Thymus (tissue), 11 donors: ENCODE data around the gene EHMT2. TPM values are rescaled to one million over a fixed set of nuclear protein-coding genes. Genes with fewer than 3 reads are reported as not detected.

Source experiments
- DNase-seq, 9 donors: peaks; one replicate each; pipeline ENCODE4 v3.0.0-alpha.2; 2013; ENCODE audit warnings: low spot score in 9 of 9, low read depth in 6 of 9, missing footprints in 1 of 9
- H3K27ac ChIP-seq, 2 donors: one replicate each; pipeline ENCODE4 v1.5.1; 2013; ENCODE audit warnings: control low read depth in 1 of 2, low read depth in 1 of 2, low read length in 1 of 2, mild to moderate bottlenecking in 1 of 2, moderate library complexity in 1 of 2
- H3K27me3 ChIP-seq, 2 donors: one replicate each; pipeline ENCODE4 v1.5.1; 2013; ENCODE audit warnings: low read length in 1 of 2; ENCODE audit not compliant: control insufficient read depth in 2 of 2, insufficient read depth in 1 of 2
- H3K36me3 ChIP-seq, 2 donors: one replicate each; pipeline ENCODE4 v1.5.1; 2013; ENCODE audit warnings: low read length in 1 of 2, mild to moderate bottlenecking in 1 of 2, moderate library complexity in 1 of 2; ENCODE audit not compliant: control insufficient read depth in 2 of 2, insufficient read depth in 2 of 2
- H3K4me1 ChIP-seq, 2 donors: one replicate each; pipeline ENCODE4 v1.5.1; 2013; ENCODE audit warnings: low read length in 2 of 2; ENCODE audit not compliant: control insufficient read depth in 2 of 2, insufficient read depth in 2 of 2
- H3K4me3 ChIP-seq, 2 donors: one replicate each; pipeline ENCODE4 v1.5.1; 2013; ENCODE audit warnings: low read length in 2 of 2, control low read depth in 1 of 2, mild to moderate bottlenecking in 1 of 2
- H3K9me3 ChIP-seq, 2 donors: one replicate each; pipeline ENCODE4 v1.5.1; 2013; ENCODE audit warnings: low read length in 1 of 2, mild to moderate bottlenecking in 1 of 2; ENCODE audit not compliant: control insufficient read depth in 2 of 2, insufficient read depth in 1 of 2
- WGBS: extraction: QIAGEN DNeasy Blood & Tissue Kit; methylation state at CpG from one replicate; pipeline ENCODE4 v1.1.7; 2013; 5-methylcytosine and 5-hydroxymethylcytosine counted together
- polyA plus RNA-seq: library from polyadenylated mRNA; stranded (reverse); fragments of 200-250 nt; gene quantifications from one replicate; pipeline ENCODE4 v1.2.3, GENCODE V29; 2013
- total RNA-seq: library from RNA; stranded (reverse); fragments of 120-200 nt; gene quantifications from one replicate; pipeline ENCODE4 v1.2.4, GENCODE V29; 2013
- donor health status: healthy.

Gene EHMT2
- total and polyA plus RNA-seq, 2 donors: 35.0 to 60.1 TPM

DNA sequence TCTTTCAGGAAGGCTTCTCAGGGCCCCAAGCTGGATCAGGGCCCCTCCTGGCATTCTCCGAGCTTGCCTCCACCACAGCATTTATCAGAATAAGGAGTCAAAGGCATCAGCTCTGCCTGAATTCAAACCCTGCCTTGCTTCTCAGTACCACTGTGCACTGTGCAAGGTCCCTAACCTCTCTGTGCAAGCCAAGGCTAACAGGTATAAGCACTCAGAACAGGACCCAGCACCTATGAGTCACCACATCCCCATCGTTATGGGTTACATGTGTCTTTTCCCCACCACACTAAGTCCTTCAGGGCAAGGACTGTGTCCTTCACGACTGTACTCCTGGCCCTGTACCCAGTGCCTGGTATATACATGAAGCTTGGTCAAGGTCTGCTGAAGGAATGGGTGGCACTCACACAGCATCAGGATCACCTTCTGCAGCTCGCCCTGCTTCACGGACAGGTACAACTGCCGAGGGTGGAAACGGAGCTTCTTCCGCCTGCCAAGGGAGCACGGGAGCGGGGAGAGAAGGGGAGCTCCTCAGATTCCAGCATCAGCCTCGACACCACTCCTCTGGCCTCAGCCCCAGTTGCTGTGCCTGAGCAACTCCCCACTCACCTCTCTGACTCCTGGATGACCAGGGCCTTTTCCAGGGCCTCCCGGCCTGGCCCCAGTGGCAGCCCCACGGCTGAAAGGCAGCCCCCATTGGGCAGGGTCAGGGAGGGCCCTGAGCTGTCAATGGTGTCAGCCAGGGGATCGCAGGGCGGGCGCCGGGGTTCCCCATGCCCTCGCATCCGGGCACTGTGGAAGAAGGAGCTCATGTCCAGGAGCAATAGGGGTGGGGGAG lies 10.1 kb downstream of the EHMT2 start:
- H3K27me3 ChIP-seq: no peaks in the 10 kb centered on the region
- H3K4me3 ChIP-seq: no peak overlapping the region
- H3K27ac ChIP-seq: no peak overlapping the region
- no peak for DNase-seq
- H3K9me3 ChIP-seq: peaks cover 0 to 1% of the 10 kb centered on the region in 2 donors
- WGBS: 98% methylated on average over 19 of the region's 19 CpGs
- no peaks in the 10 kb centered on the region for H3K4me1 ChIP-seq
- H3K36me3 ChIP-seq: peaks cover 79 to 91% of the 10 kb centered on the region in 2 donors

DNA sequence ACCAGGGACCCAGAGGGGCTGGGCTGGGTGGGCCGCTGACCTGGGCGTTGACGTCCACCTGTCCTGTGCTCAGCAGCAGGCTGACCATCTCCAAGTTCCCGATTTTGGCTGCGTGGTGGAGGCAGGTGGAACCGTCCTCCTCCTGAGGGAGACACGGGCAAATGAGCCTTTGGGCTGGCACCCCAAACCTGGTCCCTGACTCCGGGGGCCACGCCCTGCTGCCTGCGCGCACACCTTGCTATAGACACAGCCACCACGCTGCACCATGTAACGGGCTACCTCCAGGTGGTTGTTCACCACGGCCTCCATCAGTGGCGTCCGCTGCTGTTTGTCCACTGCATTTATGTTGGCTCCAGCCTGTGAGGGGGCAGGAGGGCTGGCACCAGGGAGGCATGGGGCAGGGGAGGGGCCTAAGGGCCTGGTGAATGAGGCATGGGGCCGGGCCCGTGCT lies 10.9 kb downstream of the EHMT2 start:
- Histone ChIP-seq H3K27ac (no peak overlapping the region), H3K9me3 (peaks cover 0 to 1% of the 10 kb centered on the region in 2 donors), H3K27me3 (no peaks in the 10 kb centered on the region), H3K4me1 (no peaks in the 10 kb centered on the region), H3K4me3 (no peak overlapping the region), H3K36me3 (peaks cover 77 to 93% of the 10 kb centered on the region in 2 donors)
- WGBS: 93% methylated on average over 18 of the region's 18 CpGs
- no peak for DNase-seq

DNA sequence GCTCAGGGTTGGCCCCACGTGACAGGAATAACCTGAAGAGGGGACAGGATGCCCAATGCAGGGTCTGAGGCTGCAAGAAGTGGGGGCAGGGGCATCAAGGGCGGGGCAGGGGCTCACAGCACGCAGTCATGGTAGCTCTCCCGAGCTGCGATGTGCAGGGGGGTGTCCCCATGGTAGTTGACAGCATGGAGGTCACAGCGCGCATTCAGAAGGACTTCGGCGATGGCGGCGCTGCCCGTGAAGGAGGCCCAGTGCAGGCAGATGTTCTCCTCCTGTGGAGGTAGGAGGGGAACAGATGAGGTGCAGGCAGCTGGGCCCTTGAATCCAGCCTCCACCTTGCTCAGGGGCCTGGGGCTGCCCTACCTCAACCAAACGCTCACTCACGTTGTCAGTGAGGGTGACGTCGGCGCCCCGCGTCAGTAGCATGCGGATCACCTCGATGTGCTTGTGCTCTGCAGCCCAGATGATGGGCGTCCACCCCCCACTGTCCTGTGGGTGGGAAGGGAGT lies 12.9 kb downstream of the EHMT2 start:
- Histone ChIP-seq H3K36me3 (peaks cover 93 to 96% of the 10 kb centered on the region in 2 donors), H3K9me3 (peaks cover 0 to 1% of the 10 kb centered on the region in 2 donors), H3K27me3 (no peaks in the 10 kb centered on the region), H3K4me3 (no peak overlapping the region), H3K4me1 (no peaks in the 10 kb centered on the region), H3K27ac (no peak overlapping the region)
- no peak for DNase-seq
- WGBS: 99% methylated on average over 22 of the region's 22 CpGs

DNA sequence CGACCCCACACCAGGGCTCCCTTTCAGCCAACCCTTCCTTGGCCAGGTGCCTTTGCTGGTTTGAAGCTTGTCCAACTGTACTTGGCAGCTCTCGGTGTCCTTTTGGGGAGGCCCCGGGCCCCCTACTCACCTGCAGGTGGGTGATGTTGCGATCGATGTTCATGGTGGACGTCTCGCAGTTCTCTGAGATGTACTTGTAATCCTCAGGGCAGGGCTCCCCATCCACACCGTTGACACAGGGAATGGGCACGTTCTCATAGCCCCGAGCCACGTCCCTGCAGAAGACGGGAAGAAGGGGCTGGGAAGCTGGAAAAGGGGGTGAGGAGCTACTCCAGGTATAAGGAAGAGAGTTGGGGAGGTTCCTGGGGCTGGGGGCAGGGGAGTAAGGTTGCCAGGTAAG lies 13.8 kb downstream of the EHMT2 start:
- no peak overlapping the region for H3K4me3 ChIP-seq
- no peaks in the 10 kb centered on the region for H3K4me1 ChIP-seq
- H3K9me3 ChIP-seq: peaks cover 0 to 1% of the 10 kb centered on the region in 2 donors
- H3K27me3 ChIP-seq: no peaks in the 10 kb centered on the region
- no peak for DNase-seq
- no peak overlapping the region for H3K27ac ChIP-seq
- peaks cover 87 to 90% of the 10 kb centered on the region in 2 donors for H3K36me3 ChIP-seq
- WGBS: 98% methylated on average over 12 of the region's 12 CpGs

DNA sequence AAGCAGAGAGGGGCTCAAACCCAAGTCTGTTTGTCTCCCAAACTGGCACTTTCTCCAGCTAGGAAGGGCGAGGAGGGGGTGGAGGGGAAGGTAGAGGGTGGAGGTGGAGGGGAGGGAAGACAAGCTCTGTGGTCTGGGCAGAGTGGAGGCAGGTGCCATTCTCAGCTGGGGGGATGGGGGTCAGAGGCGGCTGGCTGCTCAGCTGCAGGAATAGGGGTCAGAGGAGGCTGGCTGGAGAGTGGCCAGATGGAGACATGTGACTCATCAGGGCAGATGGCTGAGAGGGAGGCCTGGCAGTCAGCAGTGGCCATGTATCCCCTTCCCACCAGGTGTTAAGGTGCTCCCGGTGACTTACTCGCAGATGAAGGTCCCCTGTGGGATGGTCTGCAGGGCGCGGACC lies 15.2 kb downstream of the EHMT2 start:
- no peaks in the 10 kb centered on the region for H3K27me3 ChIP-seq
- H3K4me3 ChIP-seq: no peak overlapping the region
- no peaks in the 10 kb centered on the region for H3K4me1 ChIP-seq
- peaks cover 0 to 1% of the 10 kb centered on the region in 2 donors for H3K9me3 ChIP-seq
- no peak overlapping the region for H3K27ac ChIP-seq
- H3K36me3 ChIP-seq: peaks cover 74 to 77% of the 10 kb centered on the region in 2 donors
- DNase-seq: no peak
- WGBS: 82% methylated on average over 6 of the region's 6 CpGs

DNA sequence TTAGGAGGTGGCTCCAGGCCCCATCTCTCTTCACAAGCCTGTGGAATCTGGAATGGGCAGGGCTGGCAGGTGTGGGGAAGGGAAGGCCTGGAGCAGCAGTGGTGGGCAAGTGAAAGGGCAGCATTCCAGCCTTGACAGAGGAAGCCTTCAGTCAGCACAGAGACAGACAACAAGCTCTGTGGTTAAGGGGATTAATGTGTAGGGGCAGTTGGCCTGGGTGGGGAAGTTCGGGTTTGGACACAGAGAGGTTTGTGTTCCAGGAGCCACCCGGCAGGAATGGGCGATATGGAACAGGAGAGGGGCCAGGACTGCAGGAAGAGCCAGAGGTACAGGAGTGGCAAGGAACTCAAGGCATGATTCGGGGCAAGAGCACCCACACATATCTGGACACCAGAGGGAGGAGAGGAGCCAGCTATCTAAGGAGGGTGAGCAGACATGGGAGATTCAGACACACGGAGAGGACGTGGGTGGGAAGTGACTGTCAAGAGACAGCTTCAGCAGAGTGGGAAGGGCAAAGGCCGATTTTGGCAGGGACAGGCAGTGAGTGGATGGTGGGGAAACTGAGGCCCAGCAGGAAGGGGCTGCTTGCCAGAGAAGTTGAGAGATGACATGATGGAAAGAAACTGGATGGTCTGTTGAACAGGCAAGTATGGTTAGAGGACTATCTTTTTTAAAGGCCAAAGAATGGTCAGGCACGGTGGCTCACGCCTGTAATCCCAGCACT lies 16.2 kb downstream of the EHMT2 start:
- Histone ChIP-seq H3K4me3 (no peak overlapping the region), H3K27ac (no peak overlapping the region), H3K36me3 (peaks cover 63 to 66% of the 10 kb centered on the region in 2 donors), H3K27me3 (no peaks in the 10 kb centered on the region), H3K4me1 (no peaks in the 10 kb centered on the region), H3K9me3 (peaks cover 0 to 1% of the 10 kb centered on the region in 2 donors)
- 98% methylated on average over 9 of the region's 9 CpGs for WGBS
- DNase-seq: no peak

DNA sequence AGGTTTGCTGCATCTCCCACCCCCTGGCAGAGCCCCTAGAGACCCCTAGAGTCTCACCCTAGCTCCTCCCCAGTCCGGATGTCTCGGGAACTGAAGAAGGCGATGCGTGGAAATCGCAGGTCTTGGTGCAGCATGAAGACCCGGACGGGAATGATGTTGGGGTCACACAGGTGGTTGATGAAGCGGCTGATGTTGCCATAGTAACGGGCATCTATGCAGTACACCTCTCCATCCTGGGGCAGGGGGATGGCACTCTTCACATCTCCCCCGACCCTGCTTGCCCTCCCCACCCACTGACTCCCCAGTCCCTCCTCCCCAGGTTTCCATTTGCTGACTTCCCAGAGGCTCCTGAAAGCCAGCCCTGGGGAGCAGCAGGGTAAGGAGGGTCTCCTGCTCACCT lies 16.9 kb downstream of the EHMT2 start:
- 98% methylated on average over 10 of the region's 10 CpGs for WGBS
- H3K27me3 ChIP-seq: no peaks in the 10 kb centered on the region
- H3K4me3 ChIP-seq: no peak overlapping the region
- peaks cover 0 to 1% of the 10 kb centered on the region in 2 donors for H3K9me3 ChIP-seq
- peaks cover 0 to 6% of the 10 kb centered on the region in 2 donors for H3K4me1 ChIP-seq
- peaks cover 56 to 59% of the 10 kb centered on the region in 2 donors for H3K36me3 ChIP-seq
- DNase-seq: no peak
- H3K27ac ChIP-seq: no peak overlapping the region

DNA sequence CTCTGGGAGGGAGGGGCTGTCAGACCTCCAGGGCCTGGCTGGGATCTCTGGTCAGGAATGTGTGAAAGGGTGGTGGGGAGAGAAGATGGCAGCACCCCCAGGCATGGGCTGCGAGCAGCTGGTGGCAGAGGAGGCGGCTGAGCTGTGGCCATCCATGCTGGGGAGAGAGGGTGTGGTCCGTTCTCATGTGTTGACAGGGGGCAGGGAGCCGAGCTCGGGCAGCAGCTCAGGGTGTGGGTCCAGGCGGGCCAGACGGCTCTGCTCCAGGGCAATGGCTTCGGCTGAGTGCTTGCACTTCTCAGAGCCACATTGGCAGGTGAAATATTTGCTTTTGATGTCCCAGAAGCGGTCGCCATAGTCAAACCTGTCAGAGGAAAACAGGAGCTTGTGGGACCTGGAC lies 17.6 kb downstream of the EHMT2 start:
- Histone ChIP-seq H3K27me3 (no peaks in the 10 kb centered on the region), H3K4me3 (no peak overlapping the region), H3K4me1 (peaks cover 0 to 12% of the 10 kb centered on the region in 2 donors), H3K9me3 (peaks cover 0 to 1% of the 10 kb centered on the region in 2 donors), H3K27ac (no peak overlapping the region), H3K36me3 (peaks cover 52 to 53% of the 10 kb centered on the region in 2 donors)
- DNase-seq: no peak
- WGBS: 96% methylated on average over 10 of the region's 10 CpGs

DNA sequence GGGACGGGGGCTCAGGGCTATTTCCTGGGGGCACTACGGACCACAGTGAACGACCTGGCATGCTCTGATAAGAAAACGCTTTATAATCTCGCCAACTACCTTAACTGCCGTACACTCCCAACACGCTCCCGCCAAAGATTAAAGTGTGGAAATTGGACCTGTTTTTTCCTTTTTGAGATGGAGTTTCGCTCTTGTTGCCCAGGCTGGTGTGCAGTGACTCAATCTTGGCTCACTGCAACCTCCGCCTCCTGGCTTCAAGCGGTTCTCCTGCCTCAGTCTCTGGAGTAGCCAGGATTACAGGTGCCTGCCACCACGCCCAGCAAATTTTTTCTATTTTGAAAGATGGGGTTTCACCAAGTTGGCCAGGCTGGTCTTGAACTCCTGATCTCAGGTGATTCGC lies 18.4 kb downstream of the EHMT2 start:
- no peaks in the 10 kb centered on the region for H3K9me3 ChIP-seq
- no peaks in the 10 kb centered on the region for H3K27me3 ChIP-seq
- H3K27ac ChIP-seq: no peak overlapping the region
- WGBS: 95% methylated on average over 13 of the region's 13 CpGs
- H3K36me3 ChIP-seq: peaks cover 44 to 46% of the 10 kb centered on the region in 2 donors
- H3K4me3 ChIP-seq: no peak overlapping the region
- no peak for DNase-seq
- H3K4me1 ChIP-seq: peaks cover 0 to 19% of the 10 kb centered on the region in 2 donors
